OCI-LY3 (cell line): ENCODE measurements around the gene TMX3.

ENCODE experiments used
- CTCF ChIP-seq: fragments of 200-600, 300-600 bp; sonication (generic); IDR thresholded peaks from 2 replicates; pipeline ENCODE4 v1.5.1; 2014; ENCODE audit warnings: antibody characterized with exemption, low read length, low read depth
- EZH2phosphoT487 ChIP-seq: fragments of 200-600 bp; shearing (Covaris generic); IDR thresholded peaks from 2 replicates; pipeline ENCODE4 v1.6.1; 2018; ENCODE audit warnings: antibody characterized with exemption, mixed run types, low read depth

GRCh38 chr18:68738564-68738963, 23.7 kb upstream of the TMX3 start:
- TF ChIP-seq CTCF (no peak), EZH2phosphoT487 (no peak)
